CD14-positive monocyte (primary cell): Measurements from ENCODE around the gene BRMS1. TPM values are rescaled to one million over a fixed set of nuclear protein-coding genes. Genes with fewer than 3 reads are reported as not detected.

Experiments used
- DNase-seq, 3 donors: peaks; one replicate each; pipeline ENCODE4 v3.0.0-alpha.2; 2011 to 2022
- H2AFZ ChIP-seq: 2 replicates; pipeline ENCODE4 v1.6.0; 2012; ENCODE audit warnings: mild to moderate bottlenecking, low read depth, low read length, inconsistent platforms; ENCODE audit not compliant: insufficient read depth, poor library complexity, severe bottlenecking
- H3K27ac ChIP-seq, 2 donors: 1 replicate in 1 of 2; 2 replicates in 1 of 2; pipeline ENCODE4 v1.5.1; 2012 to 2013; ENCODE audit warnings: low read length in 2 of 2, control low read depth in 1 of 2, inconsistent platforms in 1 of 2, low read depth in 1 of 2, mild to moderate bottlenecking in 1 of 2
- H3K27me3 ChIP-seq, 2 donors: one replicate each; pipeline versions ENCODE4 v1.6.0 to v1.6.1; 2011 to 2013; ENCODE audit warnings: low read length in 2 of 2; ENCODE audit not compliant: control insufficient read depth in 2 of 2, insufficient read depth in 2 of 2
- H3K36me3 ChIP-seq, 2 donors: replicated peaks in 1 of 2; 1 replicate in 1 of 2; 2 replicates in 1 of 2; pipeline versions ENCODE4 v1.5.1 to v1.6.1; 2012 to 2013; ENCODE audit warnings: low read length in 2 of 2, control low read depth in 1 of 2, inconsistent platforms in 1 of 2, mild to moderate bottlenecking in 1 of 2; ENCODE audit not compliant: insufficient read depth in 2 of 2, control insufficient read depth in 1 of 2
- H3K4me1 ChIP-seq, 2 donors: 1 replicate in 1 of 2; 2 replicates in 1 of 2; pipeline versions ENCODE4 v1.5.1 to v1.6.1; 2012 to 2013; ENCODE audit warnings: low read length in 2 of 2, control low read depth in 1 of 2, inconsistent platforms in 1 of 2, mild to moderate bottlenecking in 1 of 2, moderate library complexity in 1 of 2; ENCODE audit not compliant: insufficient read depth in 2 of 2, control insufficient read depth in 1 of 2
- H3K4me2 ChIP-seq: replicated peaks from 2 replicates; pipeline ENCODE3; 2012; ENCODE audit warnings: low read length, moderate library complexity, mild to moderate bottlenecking; ENCODE audit not compliant: poor library complexity, severe bottlenecking; ENCODE audit errors: extremely low read depth
- H3K4me3 ChIP-seq, 3 experiments: fragments of 200-600 bp in 1 of 3; sonication (generic) in 1 of 3; replicated peaks in 1 of 3; 1 replicate in 2 of 3; 2 replicates in 1 of 3; pipeline ENCODE4 v1.5.1; 2011 to 2013; ENCODE audit warnings: low read length in 3 of 3, mild to moderate bottlenecking in 3 of 3, control low read depth in 2 of 3, low read depth in 2 of 3, inconsistent platforms in 1 of 3, moderate library complexity in 1 of 3
- H3K79me2 ChIP-seq: 2 replicates; pipeline ENCODE4 v1.6.0; 2012; ENCODE audit warnings: mild to moderate bottlenecking, control low read depth, inconsistent platforms, low read length, moderate library complexity; ENCODE audit not compliant: insufficient read depth
- H3K9ac ChIP-seq: 2 replicates; pipeline ENCODE4 v1.6.0; 2017; ENCODE audit warnings: low read length, mild to moderate bottlenecking; ENCODE audit not compliant: insufficient read depth, poor library complexity, severe bottlenecking
- H3K9me3 ChIP-seq, 2 donors: replicated peaks in 1 of 2; 1 replicate in 1 of 2; 2 replicates in 1 of 2; pipeline versions ENCODE4 v1.5.1 to v1.6.1; 2012 to 2013; ENCODE audit warnings: low read length in 2 of 2, control low read depth in 1 of 2; ENCODE audit not compliant: control insufficient read depth in 1 of 2, insufficient read depth in 1 of 2
- H4K20me1 ChIP-seq: 2 replicates; pipeline ENCODE4 v1.6.0; 2012; ENCODE audit warnings: mild to moderate bottlenecking, low read length, control low read depth, moderate library complexity; ENCODE audit not compliant: insufficient read depth
- H3K27ac Mint-ChIP-seq, 7 donors: one replicate each; pipeline ENCODE4 v1.8.0; 2020; ENCODE audit warnings: mild to moderate bottlenecking in 7 of 7, mixed read lengths in 7 of 7, moderate library complexity in 6 of 7, inconsistent platforms in 2 of 7
- H3K27me3 Mint-ChIP-seq, 3 donors: one replicate each; pipeline ENCODE4 v1.8.0; 2021 to 2022; ENCODE audit warnings: low read depth in 3 of 3, mild to moderate bottlenecking in 3 of 3, mixed read lengths in 3 of 3, moderate library complexity in 3 of 3, inconsistent platforms in 1 of 3
- H3K36me3 Mint-ChIP-seq, 2 donors: one replicate each; pipeline ENCODE4 v1.8.0; 2020; ENCODE audit warnings: mixed read lengths in 2 of 2, inconsistent platforms in 1 of 2, mild to moderate bottlenecking in 1 of 2
- H3K4me1 Mint-ChIP-seq: one replicate; pipeline ENCODE4 v1.8.0; 2020; ENCODE audit warnings: mild to moderate bottlenecking, mixed read lengths
- H3K4me3 Mint-ChIP-seq, 2 donors: one replicate each; pipeline ENCODE4 v1.8.0; 2020; ENCODE audit warnings: mild to moderate bottlenecking in 2 of 2, mixed read lengths in 2 of 2, moderate library complexity in 1 of 2
- H3K9me3 Mint-ChIP-seq, 7 donors: one replicate each; pipeline ENCODE4 v1.8.0; 2020 to 2022; ENCODE audit warnings: mixed read lengths in 7 of 7, mild to moderate bottlenecking in 6 of 7, moderate library complexity in 6 of 7, inconsistent platforms in 2 of 7
- CTCF ChIP-seq: fragments of 200-600 bp; IDR thresholded peaks from one replicate; pipeline ENCODE4 v1.8.0; 2022; ENCODE audit warnings: antibody characterized with exemption, mild to moderate bottlenecking
- WGBS: methylation state at CpG from one replicate; pipeline ENCODE4 v1.1.5; 2013; ENCODE audit warnings: missing lambda C conversion rate; ENCODE audit not compliant: insufficient coverage; 5-methylcytosine and 5-hydroxymethylcytosine counted together
- intact Hi-C, 2 donors: fragments of 100-400 bp; cut with micrococcal nuclease; formaldehyde crosslinking; loops; one replicate each; pipeline versions ENCODE4 v1.15.0 to v1.15.1; 2023
- polyA plus RNA-seq, 3 donors: library from polyadenylated mRNA; depleted of rRNA in 1 of 3; unstranded in 2 of 3; stranded (reverse) in 1 of 3; fragments of 300-500 nt in 2 of 3; fragments of >200 nt in 1 of 3; fragmentation: Illumina TruSeq in 2 of 3; gene quantifications; 1 replicate in 2 of 3; 2 replicates in 1 of 3; pipeline ENCODE4 v1.2.3, GENCODE V29; 2012 to 2021

BRMS1 gene
- polyA plus RNA-seq, 3 donors: 49.0 to 65.2 (median 62.0) TPM

- H4K20me1 ChIP-seq: no peaks in the 10 kb centered on the region
- no peak overlapping the region for H3K9ac ChIP-seq
- Mint-ChIP-seq H3K36me3 (no peaks in the 10 kb centered on the region), H3K4me1 (peaks cover 22% of the 10 kb centered on the region), H3K4me3 (peak overlapping the region in 1 of 2 donors; percentile 11), H3K27me3 (peaks cover 6 to 13% (median 12%) of the 10 kb centered on the region in 3 donors), H3K27ac (no peak overlapping the region), H3K9me3 (peaks cover 0 to under 1% (median 0%) of the 10 kb centered on the region in 7 donors)
- H2AFZ ChIP-seq: no peak overlapping the region
- DNase-seq: no peak
- H3K36me3 ChIP-seq: no peaks in the 10 kb centered on the region
- no peak overlapping the region for H3K4me2 ChIP-seq
- H3K9me3 ChIP-seq: no peaks in the 10 kb centered on the region
- H3K4me1 ChIP-seq: peaks cover 25 to 33% of the 10 kb centered on the region in 2 donors
- 92% methylated on average over 5 of the region's 8 CpGs for WGBS
- H3K4me3 ChIP-seq: no peak overlapping the region
- no peaks in the 10 kb centered on the region for H3K27me3 ChIP-seq
- intact Hi-C loops: loop anchor here in 1 of 2 donors (10.0 kb wide), 1 partner anchor 74 kb away; no protein-coding TSS in a partner anchor
- TF ChIP-seq CTCF: no peak
- H3K27ac ChIP-seq: no peak overlapping the region
- H3K79me2 ChIP-seq: no peaks in the 10 kb centered on the region
Observed at GRCh38 chr11:66310324-66310723, 34.6 kb downstream of the BRMS1 start.

- no CpG with 5 or more reads among the region's 3 CpGs for WGBS
- no peak for TF ChIP-seq CTCF
- DNase-seq: no peak
- Histone ChIP-seq H3K9ac (no peak overlapping the region), H3K4me1 (peaks cover 25 to 31% of the 10 kb centered on the region in 2 donors), H3K4me2 (no peak overlapping the region), H3K27me3 (no peaks in the 10 kb centered on the region), H2AFZ (no peak overlapping the region), H4K20me1 (no peaks in the 10 kb centered on the region), H3K79me2 (no peaks in the 10 kb centered on the region), H3K4me3 (no peak overlapping the region), H3K9me3 (no peaks in the 10 kb centered on the region), H3K36me3 (no peaks in the 10 kb centered on the region), H3K27ac (no peak overlapping the region)
- Mint-ChIP-seq H3K27ac (no peak overlapping the region), H3K36me3 (no peaks in the 10 kb centered on the region), H3K27me3 (peaks cover 4 to 15% (median 12%) of the 10 kb centered on the region in 3 donors), H3K4me1 (peaks cover 22% of the 10 kb centered on the region), H3K9me3 (no peaks in the 10 kb centered on the region), H3K4me3 (no peak overlapping the region)
- intact Hi-C loops: no loop called here
Observed at GRCh38 chr11:66309475-66309874, 35.4 kb downstream of the BRMS1 start.
